A549 (cell line): ENCODE results near the gene TBCCD1. TPM values are rescaled to one million over a fixed set of nuclear protein-coding genes. Genes with fewer than 3 reads are reported as not detected.

Experiments
- ATAC-seq, 2 experiments: fragments of 200-7000 bp in 1 of 2; fragments of >200 bp in 1 of 2; cut with Nextera tagmentation in 1 of 2; cut with Tn5 transposase in 1 of 2; 3 replicates each; pipeline versions ENCODE4 v1.8.0 to v1.9.1; 2018 to 2020; ENCODE audit warnings: mild to moderate bottlenecking in 1 of 2, moderate library complexity in 1 of 2
- CTCF ChIA-PET: fragments of 300-600 bp; sonication (Branson Sonifier 250); formaldehyde crosslinking; extraction: SDS; loops from one replicate; lab custom pipeline; 2021; ENCODE audit warnings: antibody characterized with exemption, inconsistent platforms; lab: Yijun Ruan, JAX
- POLR2A ChIA-PET: fragments of 350-600 bp; formaldehyde crosslinking; extraction: SDS; loops from one replicate; lab custom pipeline; 2021; ENCODE audit warnings: antibody characterized with exemption, inconsistent platforms; lab: Yijun Ruan, JAX
- DNase-seq, 2 experiments: peaks; one replicate each; pipeline versions ENCODE4 v3.0.0 to v3.0.0-alpha.2; 2011 to 2016; ENCODE audit warnings: low read depth in 1 of 2, low spot score in 1 of 2
- FAIRE-seq: peaks from 2 replicates; lab custom pipeline; 2011; peaks lifted over from hg19 to GRCh38; lab: Jason Lieb, UNC
- H3K27ac ChIP-seq, 2 experiments: fragments of >200 bp; sonication (Bioruptor Twin); formaldehyde crosslinking; 3 replicates each; pipeline ENCODE4 v1.5.1; 2016 to 2017
- H3K4me1 ChIP-seq: fragments of >200 bp; sonication (Bioruptor Twin); formaldehyde crosslinking; 3 replicates; pipeline ENCODE4 v1.6.1; 2016
- H3K4me2 ChIP-seq: fragments of >200 bp; sonication (Bioruptor Twin); formaldehyde crosslinking; 3 replicates; pipeline ENCODE4 v1.6.1; 2016
- H3K4me3 ChIP-seq: fragments of >200 bp; sonication (Bioruptor Twin); formaldehyde crosslinking; 3 replicates; pipeline ENCODE4 v1.5.1; 2016
- H3K9me3 ChIP-seq: fragments of >200 bp; sonication (Bioruptor Twin); formaldehyde crosslinking; 3 replicates; pipeline ENCODE4 v1.6.1; 2016
- BHLHE40 ChIP-seq: IDR thresholded peaks from 2 replicates; pipeline ENCODE4 v1.6.1; 2012; ENCODE audit warnings: low read depth, low read length, inconsistent platforms
- CHD2 ChIP-seq: fragments of 150-350 bp; IDR thresholded peaks from 2 replicates; pipeline ENCODE4 v1.6.1; 2014; ENCODE audit warnings: low read length; ENCODE audit not compliant: partially characterized antibody
- EHF ChIP-seq: fragments of 250-450 bp; sonication (Bioruptor Pico); IDR thresholded peaks from 2 replicates; pipeline ENCODE4 v1.5.0; 2020; ENCODE audit warnings: mild to moderate bottlenecking
- FOSL2 ChIP-seq, 2 experiments: fragments of 450-650 bp in 1 of 2; fragments of >200 bp in 1 of 2; sonication (Bioruptor Twin) in 1 of 2; formaldehyde crosslinking; IDR thresholded peaks; 2 replicates each; pipeline versions ENCODE4 v1.5.0 to v1.6.1; 2016 to 2020; ENCODE audit warnings: mild to moderate bottlenecking in 1 of 2, moderate library complexity in 1 of 2
- HOXA7 ChIP-seq: fragments of 250-450 bp; sonication (Bioruptor Pico); IDR thresholded peaks from 2 replicates; pipeline ENCODE4 v1.5.0; 2020; ENCODE audit warnings: mild to moderate bottlenecking, moderate library complexity
- HOXB5 ChIP-seq: fragments of 250-450 bp; sonication (Bioruptor Pico); IDR thresholded peaks from 2 replicates; pipeline ENCODE4 v1.5.0; 2020; ENCODE audit warnings: mild to moderate bottlenecking, moderate library complexity
- JUN ChIP-seq, 2 experiments: fragments of >200 bp; sonication (Bioruptor Twin); formaldehyde crosslinking; IDR thresholded peaks; 2 replicates in 1 of 2; 3 replicates in 1 of 2; pipeline ENCODE4 v1.6.1; 2016 to 2017
- KDM1A ChIP-seq: fragments of 200-600 bp; sonication (generic); IDR thresholded peaks from 2 replicates; pipeline ENCODE4 v1.6.1; 2016; ENCODE audit warnings: low read depth, mild to moderate bottlenecking
- MAZ ChIP-seq: fragments of 150-350 bp; IDR thresholded peaks from 2 replicates; pipeline ENCODE4 v1.6.1; 2014; ENCODE audit warnings: antibody characterized with exemption, low read depth, low read length, borderline replicate concordance
- MYC ChIP-seq: IDR thresholded peaks from 2 replicates; pipeline ENCODE4 v1.6.1; 2012; ENCODE audit warnings: mild to moderate bottlenecking, inconsistent platforms, low read length, improper control_type of control experiment, borderline replicate concordance
- POLR2AphosphoS2 ChIP-seq: conservative IDR thresholded peaks from 2 replicates; pipeline ENCODE4 v1.6.1; 2012; ENCODE audit warnings: low read length, improper control_type of control experiment, inconsistent platforms
- RAD21 ChIP-seq, 2 experiments: fragments of >200 bp in 1 of 2; sonication (Bioruptor Twin) in 1 of 2; formaldehyde crosslinking in 1 of 2; IDR thresholded peaks in 1 of 2; conservative IDR thresholded peaks in 1 of 2; 2 replicates in 1 of 2; 3 replicates in 1 of 2; pipeline ENCODE4 v1.6.1; 2012 to 2018; ENCODE audit warnings: inconsistent platforms in 1 of 2
- RFX5 ChIP-seq: fragments of 450-650 bp; IDR thresholded peaks from 2 replicates; pipeline ENCODE4 v1.7.1; 2014; ENCODE audit warnings: antibody characterized with exemption, mild to moderate bottlenecking, moderate library complexity
- TFCP2L1 ChIP-seq: fragments of 250-450 bp; sonication (Bioruptor Pico); IDR thresholded peaks from 2 replicates; pipeline ENCODE4 v1.5.0; 2021; ENCODE audit warnings: mild to moderate bottlenecking
- ZFP36 ChIP-seq: fragments of 450-650 bp; IDR thresholded peaks from 2 replicates; pipeline ENCODE4 v1.6.1; 2014; ENCODE audit warnings: borderline replicate concordance; ENCODE audit not compliant: partially characterized antibody
- ZSCAN20 ChIP-seq: fragments of 250-450 bp; sonication (Bioruptor Pico); IDR thresholded peaks from 2 replicates; pipeline ENCODE4 v1.8.0; 2022; ENCODE audit warnings: mild to moderate bottlenecking, moderate library complexity
- WGBS: methylation state at CpG from one replicate; pipeline ENCODE4 v1.1.6; 2017; ENCODE audit errors: missing lambda C conversion rate; 5-methylcytosine and 5-hydroxymethylcytosine counted together
- polyA plus RNA-seq, 4 experiments: library from polyadenylated mRNA; depleted of rRNA in 3 of 4; stranded (reverse); fragments of >200 nt; fragmentation: RNase III in 1 of 4; extraction: RNeasy Plus Mini Kit Qiagen cat#74134 plus additional on column Dnase treatment in 1 of 4; gene quantifications; 2 replicates in 3 of 4; 3 replicates in 1 of 4; pipeline ENCODE4 v1.2.3, GENCODE V29; 2011 to 2017
- TF ChIP-seq, protein P1 (sequence below): IDR thresholded peaks from 2 replicates; pipeline ENCODE4 v1.6.1; 2012
- TF ChIP-seq, protein P2 (sequence below): fragments of >200 bp; sonication (Bioruptor Twin); formaldehyde crosslinking; IDR thresholded peaks from 2 replicates; pipeline ENCODE4 v1.6.1; 2016
- TF ChIP-seq, protein P3 (sequence below): fragments of >200 bp; sonication (Bioruptor Twin); formaldehyde crosslinking; IDR thresholded peaks from 3 replicates; pipeline ENCODE4 v1.5.1; 2016
- TF ChIP-seq, protein P4 (sequence below): fragments of >200 bp; sonication (Bioruptor Twin); formaldehyde crosslinking; IDR thresholded peaks from 3 replicates; pipeline ENCODE4 v1.6.1; 2016
- TF ChIP-seq, protein P5 (sequence below): fragments of 250-450 bp; sonication (Bioruptor Pico); IDR thresholded peaks from 2 replicates; pipeline ENCODE4 v1.5.0; 2020; ENCODE audit warnings: low read depth, mild to moderate bottlenecking, moderate library complexity
- TF ChIP-seq, protein P6 (sequence below): fragments of 200-600 bp; sonication (generic); IDR thresholded peaks from 2 replicates; pipeline ENCODE4 v1.6.1; 2016; ENCODE audit warnings: antibody characterized with exemption, mild to moderate bottlenecking, moderate library complexity
- TF ChIP-seq, protein P7 (sequence below): IDR thresholded peaks from 2 replicates; pipeline ENCODE4 v1.6.1; 2012; ENCODE audit warnings: low read depth, borderline replicate concordance

Gene TBCCD1
- polyA plus RNA-seq, 2 of the 4 experiments (the other 2 are of a cell fraction) = 5.8 to 11.4 TPM

DNA sequence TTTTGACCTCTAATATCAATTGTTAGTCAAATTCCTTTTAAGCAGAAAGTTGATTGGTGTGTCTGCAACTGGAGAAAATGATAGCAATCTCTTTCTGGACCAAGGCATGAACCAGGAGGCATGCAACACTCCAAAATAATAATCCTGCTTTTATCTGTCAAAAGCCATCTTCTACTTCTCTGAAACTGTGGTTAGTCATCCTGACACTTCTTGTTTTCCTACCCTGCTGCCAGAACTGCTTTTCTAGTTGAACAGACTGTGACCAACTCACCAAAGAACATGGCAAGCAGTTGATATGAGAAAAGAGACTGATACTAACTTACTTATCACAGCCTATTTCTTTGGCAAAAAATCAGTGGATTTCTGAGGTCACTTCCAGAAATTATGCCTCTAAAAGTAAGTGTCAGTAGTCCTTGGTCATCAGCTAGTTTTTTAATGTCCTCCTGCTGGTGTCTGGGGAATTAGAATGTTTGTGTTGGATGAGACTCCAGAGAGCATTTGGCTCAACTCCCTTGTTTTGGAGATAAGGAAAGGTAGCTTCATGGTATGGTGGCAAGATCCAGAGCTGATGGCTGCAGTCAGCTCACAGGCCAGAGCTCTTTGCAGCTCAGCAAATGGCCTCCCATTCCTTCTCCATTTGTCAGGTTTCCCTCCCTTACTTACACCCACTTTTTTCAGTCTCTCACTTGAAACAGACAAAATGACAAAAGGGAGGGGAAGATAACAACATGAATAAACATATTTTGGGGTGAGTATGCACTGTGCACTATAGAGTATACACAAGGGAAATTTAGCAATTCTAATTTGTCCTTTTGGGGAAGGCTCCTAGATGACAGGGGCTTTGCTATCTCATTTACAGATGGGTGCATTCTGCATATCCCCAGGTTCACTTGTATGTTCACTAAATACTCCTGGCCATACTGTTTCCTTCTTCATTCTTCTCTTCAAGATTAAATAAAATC is 30.0 kb downstream of the TBCCD1 start:
- DNase-seq (no peak), ATAC-seq (no peak)
- H3K27ac ChIP-seq = no peak overlapping the region
- TF ChIP-seq, protein P1, sequence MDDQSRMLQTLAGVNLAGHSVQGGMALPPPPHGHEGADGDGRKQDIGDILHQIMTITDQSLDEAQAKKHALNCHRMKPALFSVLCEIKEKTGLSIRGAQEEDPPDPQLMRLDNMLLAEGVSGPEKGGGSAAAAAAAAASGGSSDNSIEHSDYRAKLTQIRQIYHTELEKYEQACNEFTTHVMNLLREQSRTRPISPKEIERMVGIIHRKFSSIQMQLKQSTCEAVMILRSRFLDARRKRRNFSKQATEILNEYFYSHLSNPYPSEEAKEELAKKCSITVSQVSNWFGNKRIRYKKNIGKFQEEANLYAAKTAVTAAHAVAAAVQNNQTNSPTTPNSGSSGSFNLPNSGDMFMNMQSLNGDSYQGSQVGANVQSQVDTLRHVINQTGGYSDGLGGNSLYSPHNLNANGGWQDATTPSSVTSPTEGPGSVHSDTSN = no peak
- TF ChIP-seq POLR2AphosphoS2 (no peak), FOSL2 (IDR thresholded peaks at IDR 0.05) (no peak), FOSL2 (CRISPR knock-in tag; IDR thresholded peaks at IDR 0.05) (no peak), MAZ (no peak), KDM1A (no peak), MYC (no peak), TFCP2L1 (CRISPR knock-in tag) (no peak)
- TF ChIP-seq, protein P2, sequence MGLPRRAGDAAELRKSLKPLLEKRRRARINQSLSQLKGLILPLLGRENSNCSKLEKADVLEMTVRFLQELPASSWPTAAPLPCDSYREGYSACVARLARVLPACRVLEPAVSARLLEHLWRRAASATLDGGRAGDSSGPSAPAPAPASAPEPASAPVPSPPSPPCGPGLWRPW = no peak
- TF ChIP-seq, protein P3, sequence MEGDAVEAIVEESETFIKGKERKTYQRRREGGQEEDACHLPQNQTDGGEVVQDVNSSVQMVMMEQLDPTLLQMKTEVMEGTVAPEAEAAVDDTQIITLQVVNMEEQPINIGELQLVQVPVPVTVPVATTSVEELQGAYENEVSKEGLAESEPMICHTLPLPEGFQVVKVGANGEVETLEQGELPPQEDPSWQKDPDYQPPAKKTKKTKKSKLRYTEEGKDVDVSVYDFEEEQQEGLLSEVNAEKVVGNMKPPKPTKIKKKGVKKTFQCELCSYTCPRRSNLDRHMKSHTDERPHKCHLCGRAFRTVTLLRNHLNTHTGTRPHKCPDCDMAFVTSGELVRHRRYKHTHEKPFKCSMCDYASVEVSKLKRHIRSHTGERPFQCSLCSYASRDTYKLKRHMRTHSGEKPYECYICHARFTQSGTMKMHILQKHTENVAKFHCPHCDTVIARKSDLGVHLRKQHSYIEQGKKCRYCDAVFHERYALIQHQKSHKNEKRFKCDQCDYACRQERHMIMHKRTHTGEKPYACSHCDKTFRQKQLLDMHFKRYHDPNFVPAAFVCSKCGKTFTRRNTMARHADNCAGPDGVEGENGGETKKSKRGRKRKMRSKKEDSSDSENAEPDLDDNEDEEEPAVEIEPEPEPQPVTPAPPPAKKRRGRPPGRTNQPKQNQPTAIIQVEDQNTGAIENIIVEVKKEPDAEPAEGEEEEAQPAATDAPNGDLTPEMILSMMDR = no peak
- TF ChIP-seq, protein P4, sequence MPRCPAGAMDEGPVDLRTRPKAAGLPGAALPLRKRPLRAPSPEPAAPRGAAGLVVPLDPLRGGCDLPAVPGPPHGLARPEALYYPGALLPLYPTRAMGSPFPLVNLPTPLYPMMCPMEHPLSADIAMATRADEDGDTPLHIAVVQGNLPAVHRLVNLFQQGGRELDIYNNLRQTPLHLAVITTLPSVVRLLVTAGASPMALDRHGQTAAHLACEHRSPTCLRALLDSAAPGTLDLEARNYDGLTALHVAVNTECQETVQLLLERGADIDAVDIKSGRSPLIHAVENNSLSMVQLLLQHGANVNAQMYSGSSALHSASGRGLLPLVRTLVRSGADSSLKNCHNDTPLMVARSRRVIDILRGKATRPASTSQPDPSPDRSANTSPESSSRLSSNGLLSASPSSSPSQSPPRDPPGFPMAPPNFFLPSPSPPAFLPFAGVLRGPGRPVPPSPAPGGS = no peak
- TF ChIP-seq, protein P5, sequence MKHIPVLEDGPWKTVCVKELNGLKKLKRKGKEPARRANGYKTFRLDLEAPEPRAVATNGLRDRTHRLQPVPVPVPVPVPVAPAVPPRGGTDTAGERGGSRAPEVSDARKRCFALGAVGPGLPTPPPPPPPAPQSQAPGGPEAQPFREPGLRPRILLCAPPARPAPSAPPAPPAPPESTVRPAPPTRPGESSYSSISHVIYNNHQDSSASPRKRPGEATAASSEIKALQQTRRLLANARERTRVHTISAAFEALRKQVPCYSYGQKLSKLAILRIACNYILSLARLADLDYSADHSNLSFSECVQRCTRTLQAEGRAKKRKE (CRISPR knock-in tag) = no peak
- TF ChIP-seq, all 56 proteins: peak for 0
- Histone ChIP-seq H3K4me3 (no peak overlapping the region), H3K4me1 (no peaks in the 10 kb centered on the region), H3K4me2 (no peak overlapping the region), H3K9me3 (no peaks in the 10 kb centered on the region)
- CTCF ChIA-PET = interaction anchor here (0.6 to 1.3 kb wide), 3 partner anchors 278 to 877 kb away, joined by 3 to 5 read pairs (median 4); no protein-coding TSS in a partner anchor
- POLR2A ChIA-PET = no interaction called here
- no peak for FAIRE-seq

DNA sequence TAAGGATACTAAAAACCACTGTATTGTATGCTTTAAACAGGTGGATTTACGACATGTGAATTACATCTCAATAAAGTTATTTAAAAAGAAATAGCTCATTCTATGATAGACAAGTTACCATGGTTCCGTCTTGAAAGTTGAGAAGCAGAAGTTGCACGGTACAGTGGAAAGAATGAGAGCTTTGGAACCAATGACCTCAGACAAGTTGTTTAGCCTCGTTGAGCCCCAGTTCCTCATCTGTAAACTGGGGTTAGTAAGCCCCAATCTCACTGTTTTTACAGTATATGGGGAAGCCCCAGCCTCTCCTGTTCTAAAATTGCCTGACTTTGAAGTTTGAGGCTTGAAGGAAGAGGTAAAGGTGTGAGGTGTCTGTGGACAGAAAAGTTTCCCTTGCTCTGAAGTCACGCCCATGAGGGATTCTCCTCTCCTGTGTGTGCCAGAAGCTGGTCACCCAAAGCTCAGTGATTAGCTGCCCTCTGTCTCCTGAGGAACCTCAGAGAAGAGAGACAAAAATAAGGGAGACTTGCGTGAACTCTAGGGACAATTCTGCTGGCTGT is 32.9 kb downstream of the TBCCD1 start:
- CTCF ChIA-PET = interaction anchor here (1.2 to 2.1 kb wide), 3 partner anchors 15 to 539 kb away, joined by 3 to 11 read pairs (median 4); no protein-coding TSS in a partner anchor
- Histone ChIP-seq H3K9me3 (no peaks in the 10 kb centered on the region), H3K27ac (no peak overlapping the region), H3K4me1 (no peaks in the 10 kb centered on the region), H3K4me2 (no peak overlapping the region), H3K4me3 (no peak overlapping the region)
- no peak for TF ChIP-seq ZSCAN20 (CRISPR knock-in tag)
- TF ChIP-seq RAD21 (conservative IDR thresholded peaks at IDR 0.05 in 1 of 2, IDR thresholded peaks at IDR 0.05 in 1 of 2) = no peak
- TF ChIP-seq, protein P6, sequence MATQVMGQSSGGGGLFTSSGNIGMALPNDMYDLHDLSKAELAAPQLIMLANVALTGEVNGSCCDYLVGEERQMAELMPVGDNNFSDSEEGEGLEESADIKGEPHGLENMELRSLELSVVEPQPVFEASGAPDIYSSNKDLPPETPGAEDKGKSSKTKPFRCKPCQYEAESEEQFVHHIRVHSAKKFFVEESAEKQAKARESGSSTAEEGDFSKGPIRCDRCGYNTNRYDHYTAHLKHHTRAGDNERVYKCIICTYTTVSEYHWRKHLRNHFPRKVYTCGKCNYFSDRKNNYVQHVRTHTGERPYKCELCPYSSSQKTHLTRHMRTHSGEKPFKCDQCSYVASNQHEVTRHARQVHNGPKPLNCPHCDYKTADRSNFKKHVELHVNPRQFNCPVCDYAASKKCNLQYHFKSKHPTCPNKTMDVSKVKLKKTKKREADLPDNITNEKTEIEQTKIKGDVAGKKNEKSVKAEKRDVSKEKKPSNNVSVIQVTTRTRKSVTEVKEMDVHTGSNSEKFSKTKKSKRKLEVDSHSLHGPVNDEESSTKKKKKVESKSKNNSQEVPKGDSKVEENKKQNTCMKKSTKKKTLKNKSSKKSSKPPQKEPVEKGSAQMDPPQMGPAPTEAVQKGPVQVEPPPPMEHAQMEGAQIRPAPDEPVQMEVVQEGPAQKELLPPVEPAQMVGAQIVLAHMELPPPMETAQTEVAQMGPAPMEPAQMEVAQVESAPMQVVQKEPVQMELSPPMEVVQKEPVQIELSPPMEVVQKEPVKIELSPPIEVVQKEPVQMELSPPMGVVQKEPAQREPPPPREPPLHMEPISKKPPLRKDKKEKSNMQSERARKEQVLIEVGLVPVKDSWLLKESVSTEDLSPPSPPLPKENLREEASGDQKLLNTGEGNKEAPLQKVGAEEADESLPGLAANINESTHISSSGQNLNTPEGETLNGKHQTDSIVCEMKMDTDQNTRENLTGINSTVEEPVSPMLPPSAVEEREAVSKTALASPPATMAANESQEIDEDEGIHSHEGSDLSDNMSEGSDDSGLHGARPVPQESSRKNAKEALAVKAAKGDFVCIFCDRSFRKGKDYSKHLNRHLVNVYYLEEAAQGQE = no peak
- no peak for TF ChIP-seq ZFP36
- TF ChIP-seq HOXB5 (CRISPR knock-in tag) = no peak
- no peak for TF ChIP-seq JUN (IDR thresholded peaks at IDR 0.05)
- TF ChIP-seq CHD2 = no peak
- no peak for TF ChIP-seq EHF (CRISPR knock-in tag)
- no peak for TF ChIP-seq BHLHE40
- no peak for TF ChIP-seq HOXA7 (CRISPR knock-in tag)
- TF ChIP-seq FOSL2 (IDR thresholded peaks at IDR 0.05) = no peak
- no peak for TF ChIP-seq FOSL2 (CRISPR knock-in tag; IDR thresholded peaks at IDR 0.05)
- TF ChIP-seq, protein P7, sequence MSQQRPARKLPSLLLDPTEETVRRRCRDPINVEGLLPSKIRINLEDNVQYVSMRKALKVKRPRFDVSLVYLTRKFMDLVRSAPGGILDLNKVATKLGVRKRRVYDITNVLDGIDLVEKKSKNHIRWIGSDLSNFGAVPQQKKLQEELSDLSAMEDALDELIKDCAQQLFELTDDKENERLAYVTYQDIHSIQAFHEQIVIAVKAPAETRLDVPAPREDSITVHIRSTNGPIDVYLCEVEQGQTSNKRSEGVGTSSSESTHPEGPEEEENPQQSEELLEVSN = no peak
- no peak for TF ChIP-seq RFX5
- no peak for TF ChIP-seq KDM1A
- POLR2A ChIA-PET = no interaction called here
- no peak for FAIRE-seq
- no peak for ATAC-seq
- WGBS = 83% methylated on average over 6 of the region's 6 CpGs
- no peak for DNase-seq
